PC-3 (cell line): ENCODE data around the gene PCCA.

Experiments
- CTCF ChIP-seq: fragments of 300-600 bp; sonication (generic); conservative IDR thresholded peaks from 2 replicates; pipeline ENCODE4 v1.5.1; 2017; ENCODE audit warnings: antibody characterized with exemption, low read depth, mild to moderate bottlenecking, low read length
- EZH2 ChIP-seq: fragments of 300-600 bp; sonication (generic); IDR thresholded peaks from one replicate; pipeline ENCODE4 v1.6.1; 2017; ENCODE audit warnings: antibody characterized with exemption, mild to moderate bottlenecking, low read length; ENCODE audit not compliant: unreplicated experiment
- EZH2phosphoT487 ChIP-seq: fragments of 300-600 bp; sonication (generic); IDR thresholded peaks from 2 replicates; pipeline ENCODE4 v1.6.1; 2018; ENCODE audit warnings: mild to moderate bottlenecking, antibody characterized with exemption, low read length, borderline replicate concordance

- TF ChIP-seq CTCF (no peak), EZH2phosphoT487 (no peak), EZH2 (no peak)
These were observed 23.4 kb downstream of the PCCA start for GRCh38 chr13:100112186-100112838.
